Liver (tissue), 9 donors: ENCODE data around the gene DNAH3. TPM values are rescaled to one million over a fixed set of nuclear protein-coding genes. Genes with fewer than 3 reads are reported as not detected.

Source experiments
- DNase-seq: peaks from one replicate; pipeline ENCODE4 v3.0.0-alpha.2; 2017; ENCODE audit warnings: low spot score
- H3K27ac ChIP-seq, 2 donors: one replicate each; pipeline ENCODE4 v1.7.0; 2013; ENCODE audit warnings: inconsistent platforms in 2 of 2, low read length in 2 of 2, control low read depth in 1 of 2, low read depth in 1 of 2, mild to moderate bottlenecking in 1 of 2
- H3K27me3 ChIP-seq, 4 donors: one replicate each; pipeline versions ENCODE4 v1.6.1 to v1.7.0; 2013; ENCODE audit warnings: low read length in 3 of 4, inconsistent platforms in 1 of 4, mild to moderate bottlenecking in 1 of 4, moderate library complexity in 1 of 4; ENCODE audit not compliant: control insufficient read depth in 4 of 4, insufficient read depth in 4 of 4
- H3K36me3 ChIP-seq, 4 donors: one replicate each; pipeline versions ENCODE4 v1.6.1 to v1.7.0; 2013; ENCODE audit warnings: low read length in 3 of 4, mild to moderate bottlenecking in 3 of 4, low read depth in 1 of 4, moderate library complexity in 1 of 4; ENCODE audit not compliant: control insufficient read depth in 4 of 4, insufficient read depth in 3 of 4
- H3K4me1 ChIP-seq, 4 donors: one replicate each; pipeline versions ENCODE4 v1.6.1 to v1.7.0; 2013; ENCODE audit warnings: low read length in 3 of 4, mild to moderate bottlenecking in 3 of 4, moderate library complexity in 1 of 4; ENCODE audit not compliant: control insufficient read depth in 4 of 4, insufficient read depth in 4 of 4
- H3K4me3 ChIP-seq, 3 donors: one replicate each; pipeline versions ENCODE4 v1.6.1 to v1.7.0; 2013; ENCODE audit warnings: low read length in 3 of 3, control low read depth in 1 of 3, low read depth in 1 of 3, mild to moderate bottlenecking in 1 of 3
- H3K9ac ChIP-seq, 2 donors: one replicate each; pipeline ENCODE4 v1.7.0; 2013; ENCODE audit warnings: low read length in 2 of 2, mild to moderate bottlenecking in 2 of 2, moderate library complexity in 2 of 2, control low read depth in 1 of 2, low read depth in 1 of 2
- H3K9me3 ChIP-seq, 4 donors: one replicate each; pipeline versions ENCODE4 v1.6.1 to v1.7.0; 2013; ENCODE audit warnings: low read length in 3 of 4; ENCODE audit not compliant: control insufficient read depth in 4 of 4
- ATF3 ChIP-seq: IDR thresholded peaks from 2 replicates; pipeline ENCODE4 v1.6.1; 2016; ENCODE audit warnings: antibody characterized with exemption
- CTCF ChIP-seq: fragments of 150-350 bp; IDR thresholded peaks from 2 replicates; pipeline ENCODE4 v1.5.1; 2017; ENCODE audit warnings: improper control_type of control experiment, low read depth, low read length; ENCODE audit not compliant: missing input control
- FOXA1 ChIP-seq: IDR thresholded peaks from 2 replicates; pipeline ENCODE4 v1.6.1; 2016; ENCODE audit warnings: antibody characterized with exemption
- FOXA2 ChIP-seq: IDR thresholded peaks from 2 replicates; pipeline ENCODE4 v1.6.1; 2016; ENCODE audit warnings: antibody characterized with exemption
- GABPA ChIP-seq, 2 donors: IDR thresholded peaks in 1 of 2; conservative IDR thresholded peaks in 1 of 2; 2 replicates each; pipeline ENCODE4 v1.6.1; 2016; ENCODE audit warnings: antibody characterized with exemption in 2 of 2, mild to moderate bottlenecking in 1 of 2, moderate library complexity in 1 of 2
- HNF4G ChIP-seq: IDR thresholded peaks from 2 replicates; pipeline ENCODE4 v1.6.1; 2016; ENCODE audit warnings: antibody characterized with exemption
- MAX ChIP-seq: IDR thresholded peaks from 2 replicates; pipeline ENCODE4 v1.6.1; 2016; ENCODE audit warnings: antibody characterized with exemption
- NR2F2 ChIP-seq: IDR thresholded peaks from 2 replicates; pipeline ENCODE4 v1.6.1; 2016; ENCODE audit warnings: antibody characterized with exemption
- RAD21 ChIP-seq, 2 donors: IDR thresholded peaks; 2 replicates each; pipeline ENCODE4 v1.6.1; 2016; ENCODE audit warnings: antibody characterized with exemption in 2 of 2, mild to moderate bottlenecking in 2 of 2
- REST ChIP-seq: IDR thresholded peaks from 2 replicates; pipeline ENCODE4 v1.6.1; 2016; ENCODE audit warnings: antibody characterized with exemption, mild to moderate bottlenecking
- RXRA ChIP-seq, 2 donors: IDR thresholded peaks; 2 replicates each; pipeline ENCODE4 v1.6.1; 2017 to 2018; ENCODE audit warnings: antibody characterized with exemption in 2 of 2, mild to moderate bottlenecking in 1 of 2
- TAF1 ChIP-seq: conservative IDR thresholded peaks from 2 replicates; pipeline ENCODE4 v1.6.1; 2016; ENCODE audit warnings: antibody characterized with exemption, mild to moderate bottlenecking
- YY1 ChIP-seq: IDR thresholded peaks from 2 replicates; pipeline ENCODE4 v1.6.1; 2016; ENCODE audit warnings: antibody characterized with exemption, mild to moderate bottlenecking
- ZBTB33 ChIP-seq: IDR thresholded peaks from 2 replicates; pipeline ENCODE4 v1.6.1; 2016; ENCODE audit warnings: antibody characterized with exemption
- WGBS: extraction: QIAGEN DNeasy Blood & Tissue Kit; methylation state at CpG from one replicate; pipeline ENCODE4 v1.1.7; 2013; 5-methylcytosine and 5-hydroxymethylcytosine counted together
- polyA plus RNA-seq, 2 donors: library from polyadenylated mRNA; stranded (reverse) in 1 of 2; unstranded in 1 of 2; fragments of 200-250 nt in 1 of 2; fragments of >200 nt in 1 of 2; fragmentation: Nextera tagmentation in 1 of 2; extraction: Ambion mirVana in 1 of 2; gene quantifications; one replicate each; pipeline versions ENCODE4 v1.2.1 to v1.2.3, GENCODE V29; 2013 to 2015
- total RNA-seq, 2 donors: library from RNA; depleted of rRNA; stranded (reverse); fragments of >200 nt; gene quantifications; one replicate each; pipeline ENCODE4 v1.2.3, GENCODE V29; 2014
- donor health status: healthy.
- donor health status: healthy.
- donor health status: healthy.
- donor health status: healthy.
- donor health status: healthy.

The DNAH3 gene
- total and polyA plus RNA-seq, 4 donors = not detected

GRCh38 chr16:21194771-21195301 is 44.2 kb upstream of the DNAH3 start:
- no peaks in the 10 kb centered on the region for H3K27me3 ChIP-seq
- no peak for DNase-seq
- no peak overlapping the region for H3K27ac ChIP-seq
- 73% methylated on average over 6 of the region's 6 CpGs for WGBS
- H3K9me3 ChIP-seq = no peaks in the 10 kb centered on the region
- H3K36me3 ChIP-seq = no peaks in the 10 kb centered on the region
- H3K4me3 ChIP-seq = no peak overlapping the region
- TF ChIP-seq ZBTB33 (no peak), GABPA (IDR thresholded peaks at IDR 0.05 in 1 of 2, conservative IDR thresholded peaks at IDR 0.05 in 1 of 2) (no peak)
- H3K9ac ChIP-seq = no peak overlapping the region
- H3K4me1 ChIP-seq = no peaks in the 10 kb centered on the region

GRCh38 chr16:21192991-21193390 is 42.3 kb upstream of the DNAH3 start:
- WGBS = 78% methylated on average over 1 of the region's 1 CpG
- Histone ChIP-seq H3K27ac (no peak overlapping the region), H3K4me3 (no peak overlapping the region), H3K27me3 (no peaks in the 10 kb centered on the region), H3K36me3 (no peaks in the 10 kb centered on the region), H3K9me3 (no peaks in the 10 kb centered on the region), H3K9ac (no peak overlapping the region), H3K4me1 (peaks cover 0 to 2% (median 0%) of the 10 kb centered on the region in 4 donors)
- no peak for DNase-seq
- TF ChIP-seq ATF3 = no peak
- TF ChIP-seq NR2F2 = no peak
- TF ChIP-seq ZBTB33 = no peak
- no peak for TF ChIP-seq CTCF
- no peak for TF ChIP-seq FOXA1
- no peak for TF ChIP-seq YY1
- TF ChIP-seq TAF1 = no peak
- no peak for TF ChIP-seq HNF4G
- no peak for TF ChIP-seq REST
- no peak for TF ChIP-seq FOXA2
- no peak for TF ChIP-seq MAX
- no peak for TF ChIP-seq RAD21 (IDR thresholded peaks at IDR 0.05)
- TF ChIP-seq RXRA (IDR thresholded peaks at IDR 0.05) = no peak
